Measurements from ENCODE around the gene DIPK1A.
A peak's percentile ranks its signal among the peaks of the same experiment; 100 is the strongest.

Gene DIPK1A

GRCh38 chr1:92870591-92870990 lies 90.7 kb downstream of the DIPK1A start:
- DNase-seq, result no peak

DNA sequence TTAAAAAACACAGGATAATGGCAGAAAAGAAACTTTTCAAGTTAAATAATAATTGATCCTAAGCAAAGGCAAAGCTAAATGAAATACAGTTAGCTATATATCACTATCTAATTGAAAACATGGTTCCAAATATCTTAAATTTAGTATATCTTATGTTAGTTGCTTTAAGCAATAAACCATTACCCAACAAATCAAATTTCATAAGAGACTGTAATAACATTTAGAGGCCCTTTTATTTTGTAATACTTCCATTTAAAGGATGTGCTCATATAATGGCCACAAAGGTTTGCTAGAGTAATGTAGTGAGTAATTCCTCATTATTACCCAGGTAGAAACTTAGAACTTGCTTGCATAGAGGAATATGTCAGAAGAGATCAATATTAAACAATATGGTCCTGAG lies 97.1 kb downstream of the DIPK1A start:
- no peak for DNase-seq

GRCh38 chr1:92862605-92863004 lies 98.7 kb downstream of the DIPK1A start:
- DNase-seq, result no peak

DNA sequence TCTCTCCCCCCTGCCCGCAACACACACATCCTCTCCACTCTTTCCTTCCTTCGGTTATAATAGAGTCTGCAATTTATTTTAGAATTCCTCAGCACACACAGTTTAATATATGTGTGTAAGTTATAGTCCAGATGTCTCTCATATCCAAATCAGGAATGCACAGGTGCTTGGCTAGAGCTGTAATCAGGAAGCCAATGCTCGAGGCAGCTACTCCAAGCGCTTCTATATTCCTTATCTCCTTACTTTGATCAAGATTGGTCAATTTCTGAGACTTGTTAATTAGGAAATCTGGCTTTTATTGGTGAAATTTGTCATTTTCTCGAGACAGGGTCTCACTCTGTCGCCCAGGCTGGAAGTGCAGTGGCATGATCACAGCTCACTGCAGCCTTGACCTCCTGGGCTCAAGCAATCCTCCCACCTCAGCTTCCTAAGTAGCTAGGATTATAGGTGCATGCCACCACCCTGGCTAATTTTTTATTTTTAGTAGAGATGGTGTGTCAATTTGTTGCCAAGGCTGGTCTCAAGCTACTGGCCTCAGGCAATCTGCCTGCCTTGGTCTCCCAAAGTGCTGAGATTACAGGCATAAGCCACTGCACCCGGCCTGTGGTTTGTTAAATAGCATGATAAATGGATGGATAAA lies 101.7 kb downstream of the DIPK1A start:
- no peak for DNase-seq

GRCh38 chr1:92858564-92859399 lies 102.5 kb downstream of the DIPK1A start:
- peak; percentile 88 for DNase-seq

DNA sequence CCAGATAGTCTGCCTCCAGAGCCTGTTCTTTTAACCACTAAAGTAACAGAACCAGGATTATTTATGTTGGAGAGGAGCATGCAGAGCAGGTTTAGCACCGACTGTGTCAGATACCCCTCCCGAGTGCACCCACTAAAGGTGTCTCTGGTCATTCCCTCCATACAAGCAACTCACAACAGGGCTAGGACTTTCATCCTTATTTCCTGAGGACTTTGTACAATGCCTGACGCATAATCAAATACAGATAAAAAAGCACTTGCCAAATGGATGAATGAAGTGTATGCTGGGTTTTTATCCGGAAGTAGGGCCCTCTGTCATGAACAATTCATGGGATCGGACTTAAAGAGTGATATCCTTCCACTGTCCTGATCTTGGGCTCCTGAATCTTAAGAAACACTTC lies 103.4 kb downstream of the DIPK1A start:
- no peak for DNase-seq

GRCh38 chr1:92855236-92855635 lies 106.0 kb downstream of the DIPK1A start:
- no peak for DNase-seq

- DNase-seq, result no peak
Observed at GRCh38 chr1:92854101-92854785, 107.0 kb downstream of the DIPK1A start.

- DNase-seq, result no peak
Observed at GRCh38 chr1:92853299-92853698, 108.0 kb downstream of the DIPK1A start.

DNA sequence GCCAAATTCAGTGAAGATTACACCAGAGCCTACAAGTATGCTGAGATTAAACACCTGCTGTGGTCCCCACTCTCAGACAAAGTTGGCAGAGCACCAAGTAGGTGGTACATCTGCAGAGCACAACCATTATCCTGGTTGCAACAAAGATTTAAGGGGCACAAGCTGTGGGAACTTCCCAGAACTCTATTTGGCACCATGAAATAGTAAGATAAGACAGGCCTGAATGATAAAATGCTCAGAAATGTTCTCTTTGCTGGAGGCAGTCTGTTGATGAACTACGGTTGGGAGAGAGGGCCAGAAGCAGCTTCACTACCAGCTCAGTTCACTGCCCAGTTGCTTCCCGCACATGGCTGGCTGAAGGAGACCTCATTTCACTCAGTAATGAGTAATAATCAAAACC lies 109.5 kb downstream of the DIPK1A start:
- no peak for DNase-seq

GRCh38 chr1:92850019-92850418 lies 111.2 kb downstream of the DIPK1A start:
- no peak for DNase-seq

- no peak for DNase-seq
Observed at GRCh38 chr1:92848201-92848600, 113.1 kb downstream of the DIPK1A start.

GRCh38 chr1:92845908-92846307 lies 115.4 kb downstream of the DIPK1A start:
- DNase-seq, result no peak

DNA sequence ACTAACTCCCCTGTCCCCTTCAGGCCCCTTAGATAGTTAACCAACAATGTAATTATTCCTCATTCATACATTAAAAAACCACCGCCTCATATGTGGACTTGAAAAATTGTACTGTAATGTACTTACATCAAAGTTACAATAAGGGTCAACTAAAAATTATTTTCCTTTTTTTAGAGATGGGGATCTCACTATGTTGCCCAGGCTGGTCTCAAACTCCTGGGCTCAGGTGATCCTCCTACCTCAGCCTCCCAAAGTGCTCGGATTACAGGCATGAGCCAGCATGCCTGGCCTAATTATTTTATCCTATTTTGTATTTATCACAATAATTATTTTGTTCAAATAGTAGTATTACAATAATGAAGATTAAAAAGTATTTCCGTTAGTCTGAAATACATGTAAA lies 116.8 kb downstream of the DIPK1A start:
- DNase-seq, result no peak

DNA sequence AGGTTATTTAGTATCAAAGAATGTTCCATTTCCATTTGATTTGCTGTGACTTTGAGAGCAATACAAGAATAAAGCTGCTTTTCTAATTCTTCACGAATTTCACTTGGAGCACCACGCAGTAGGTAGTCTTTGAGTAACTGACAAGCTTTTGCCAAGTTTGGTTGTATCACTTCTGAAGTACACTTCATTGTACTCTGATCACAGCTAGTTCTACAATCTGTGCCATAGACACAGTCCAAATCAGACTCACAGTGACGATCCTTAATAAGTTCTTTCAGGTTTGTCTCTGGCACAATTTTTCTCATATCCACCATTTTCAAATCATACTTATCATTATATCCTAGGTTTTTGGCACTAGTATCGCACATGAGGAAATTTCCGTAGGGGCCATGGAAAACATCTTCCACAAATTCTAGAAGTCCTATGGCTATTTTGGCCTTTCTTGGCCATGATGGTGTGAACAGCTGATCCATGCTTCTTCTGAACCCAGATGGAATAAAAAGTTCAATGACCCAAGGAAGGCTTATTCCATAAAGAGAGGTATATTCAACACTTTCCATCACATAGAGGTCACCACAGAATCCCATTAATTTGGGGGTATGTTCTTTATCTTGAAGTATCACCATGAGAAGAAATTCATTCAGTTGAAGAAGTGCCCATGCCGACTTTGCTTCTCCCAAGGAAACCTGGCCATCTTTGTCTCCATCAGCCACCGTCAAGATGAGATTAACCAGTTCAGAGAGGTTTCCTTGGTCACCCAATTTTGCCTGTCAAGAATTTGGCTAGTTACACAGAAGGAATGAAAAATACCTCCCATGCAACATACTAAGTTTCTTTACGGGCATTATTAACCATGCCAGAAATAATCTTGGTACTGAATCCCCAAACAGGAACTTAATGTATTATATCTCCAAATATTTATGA lies 117.6 kb downstream of the DIPK1A start:
- no peak for DNase-seq

DNA sequence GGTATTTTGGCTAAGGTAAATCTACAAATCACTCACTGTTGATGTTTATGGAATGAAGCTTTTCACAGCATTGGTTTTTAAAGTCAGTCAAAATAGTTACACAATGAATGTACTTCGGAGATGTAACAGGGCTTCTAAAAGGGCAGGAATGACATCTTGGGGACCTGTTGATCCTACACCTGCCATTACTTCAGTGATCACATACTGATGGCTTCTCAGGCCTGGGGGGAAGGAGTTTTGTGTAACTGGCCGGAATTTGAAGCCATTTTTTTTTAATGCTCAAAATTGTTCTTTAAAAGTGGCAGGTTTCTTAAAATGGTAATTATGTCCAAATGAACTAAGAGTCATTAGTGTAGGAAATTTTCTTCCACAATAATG lies 118.2 kb downstream of the DIPK1A start:
- DNase-seq, result no peak

- DNase-seq, result no peak
Observed at GRCh38 chr1:92842082-92843045, 118.9 kb downstream of the DIPK1A start.

DNA sequence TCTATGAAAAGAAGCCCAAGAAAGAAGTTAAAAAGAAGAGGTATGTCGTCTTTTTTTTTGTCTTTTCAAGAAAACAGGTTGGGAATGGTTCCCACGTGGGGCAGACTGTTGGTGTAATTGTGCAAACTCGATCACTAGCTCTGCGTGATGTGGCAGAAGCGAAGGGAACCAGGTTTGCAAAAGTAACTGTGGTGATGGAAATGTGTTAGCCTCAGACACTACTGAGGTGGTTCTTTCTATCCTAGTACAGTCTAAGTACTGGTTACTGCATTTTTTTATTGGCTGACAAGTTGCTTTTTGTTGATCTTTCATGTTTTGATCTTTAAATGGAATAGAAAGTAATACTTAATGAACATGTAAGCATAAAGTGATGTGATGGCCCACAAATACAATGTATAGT lies 120.7 kb downstream of the DIPK1A start:
- DNase-seq, result no peak

- no peak for DNase-seq
Observed at GRCh38 chr1:92839442-92839841, 121.8 kb downstream of the DIPK1A start.

DNA sequence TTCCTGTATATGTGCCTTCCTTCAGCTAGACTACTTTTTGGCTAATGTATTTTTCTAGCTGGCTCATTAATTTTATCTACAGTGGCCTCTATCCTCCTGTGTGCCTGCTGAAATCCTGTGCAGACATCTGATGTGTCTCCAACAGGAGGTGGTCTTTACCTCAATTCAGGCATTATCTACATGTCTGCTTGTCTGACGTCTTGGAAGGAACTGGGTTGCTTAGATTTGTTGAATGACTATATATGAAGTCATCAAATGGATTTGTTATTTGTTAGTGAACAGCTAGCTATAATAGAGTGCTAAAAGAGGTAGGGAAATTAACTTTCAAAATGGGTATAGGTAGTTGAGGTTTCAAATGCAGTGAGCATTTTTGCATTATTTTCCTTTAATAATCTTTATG lies 122.7 kb downstream of the DIPK1A start:
- DNase-seq, result no peak

DNA sequence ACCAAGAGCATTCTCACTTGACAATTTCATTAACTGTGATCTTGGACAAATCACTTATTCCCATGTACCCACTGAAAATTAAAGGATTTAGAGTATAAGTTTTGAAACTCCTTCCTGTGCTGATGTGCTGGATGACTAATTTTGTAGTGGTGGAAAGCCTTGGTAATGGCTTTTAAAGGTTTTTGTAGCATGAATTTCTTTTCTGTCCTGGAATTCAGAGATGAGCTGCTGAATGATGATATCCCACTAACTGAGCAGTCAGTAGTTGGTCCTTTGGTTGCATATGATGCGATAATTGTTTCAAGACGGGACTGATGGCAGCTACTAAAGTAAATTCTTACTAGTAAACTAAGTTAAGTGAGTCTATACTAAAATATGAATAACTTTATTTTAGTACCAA lies 124.2 kb downstream of the DIPK1A start:
- no peak for DNase-seq

DNA sequence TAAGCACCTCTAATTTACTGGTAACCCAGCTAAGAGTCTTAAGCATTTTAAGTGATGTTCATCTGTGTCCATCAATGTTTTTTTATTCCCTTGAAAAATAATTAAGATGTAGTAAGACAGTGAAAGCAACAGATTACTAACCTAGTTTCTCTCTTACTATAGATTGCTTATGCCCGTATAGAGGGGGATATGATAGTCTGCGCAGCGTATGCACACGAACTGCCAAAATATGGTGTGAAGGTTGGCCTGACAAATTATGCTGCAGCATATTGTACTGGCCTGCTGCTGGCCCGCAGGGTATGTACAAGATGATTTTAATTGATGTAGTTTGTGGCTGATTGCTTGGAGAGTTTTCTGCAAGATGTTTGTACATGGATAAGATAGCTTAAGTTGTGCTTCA lies 126.6 kb downstream of the DIPK1A start:
- DNase-seq, result no peak

Measured in CD4-positive, alpha-beta T cell treated with Interleukin-10 for 1 hour (primary cell).